GM18519 (cell line): Measurements from ENCODE around the gene PDIA5.
"Not testable (repeated sequence)": the region's sequence is repeated elsewhere in the genome, so short reads cannot be mapped to it uniquely, and the experiment has no call there.

Experiments used
- ATAC-seq: cut with Tn5 transposase; IDR thresholded peaks from one replicate; pipeline ENCODE4 v1.9.1; 2021; ENCODE audit warnings: mild to moderate bottlenecking, moderate library complexity; ENCODE audit not compliant: unreplicated experiment, low FRiP score

The PDIA5 gene

GRCh38 chr3:123112232-123112631 lies 45.4 kb downstream of the PDIA5 start:
- no peak for ATAC-seq

DNA sequence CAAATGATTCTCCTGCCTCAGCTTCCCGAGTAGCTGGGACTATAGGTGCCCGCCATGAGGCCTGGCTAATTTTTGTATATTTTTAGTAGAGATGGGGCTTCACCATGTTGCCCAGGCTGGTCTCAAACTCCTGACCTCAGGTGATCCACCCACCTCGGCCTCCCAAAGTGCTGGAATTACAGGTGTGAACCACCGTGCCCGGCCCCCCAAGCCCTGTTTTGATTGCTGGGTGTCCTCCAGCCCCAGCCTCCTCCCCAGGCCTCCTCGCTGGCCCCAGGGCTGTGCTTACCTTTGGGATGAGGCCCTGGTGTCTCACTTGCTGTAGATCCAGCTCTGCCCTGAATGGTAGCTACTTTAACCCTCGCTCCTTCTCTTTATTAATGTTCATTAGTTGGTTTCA lies 45.8 kb downstream of the PDIA5 start:
- ATAC-seq = not testable (repeated sequence)

- no peak for ATAC-seq
Measured at GRCh38 chr3:123113889-123114450, 47.1 kb downstream of the PDIA5 start.

- ATAC-seq = no peak
Measured at GRCh38 chr3:123116116-123116515, 49.3 kb downstream of the PDIA5 start.

GRCh38 chr3:123119388-123119787 lies 52.6 kb downstream of the PDIA5 start:
- no peak for ATAC-seq

- no peak for ATAC-seq
Measured at GRCh38 chr3:123119802-123120201, 53.0 kb downstream of the PDIA5 start.

DNA sequence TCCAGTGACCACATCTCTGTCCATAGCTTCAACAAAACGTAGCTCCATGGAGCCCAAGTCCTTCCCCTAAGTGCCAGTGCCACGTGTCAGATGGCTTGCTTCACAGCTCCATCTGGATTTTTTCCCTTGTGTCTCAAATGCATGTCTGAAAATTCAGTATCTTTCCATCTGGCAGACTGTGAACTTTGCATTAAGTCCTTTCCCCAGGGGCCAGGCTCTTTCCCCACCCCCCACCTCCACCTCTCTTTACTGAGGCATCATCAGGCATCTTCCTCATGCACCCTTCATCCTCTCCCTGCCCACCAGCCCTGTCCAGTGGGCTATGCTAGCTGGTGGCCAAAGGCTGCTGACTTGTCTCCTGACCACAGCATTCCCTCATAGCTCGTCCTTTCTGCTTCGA lies 53.7 kb downstream of the PDIA5 start:
- no peak for ATAC-seq

- no peak for ATAC-seq
Measured at GRCh38 chr3:123122057-123122456, 55.2 kb downstream of the PDIA5 start.

- no peak for ATAC-seq
Measured at GRCh38 chr3:123122525-123123315, 55.9 kb downstream of the PDIA5 start.

DNA sequence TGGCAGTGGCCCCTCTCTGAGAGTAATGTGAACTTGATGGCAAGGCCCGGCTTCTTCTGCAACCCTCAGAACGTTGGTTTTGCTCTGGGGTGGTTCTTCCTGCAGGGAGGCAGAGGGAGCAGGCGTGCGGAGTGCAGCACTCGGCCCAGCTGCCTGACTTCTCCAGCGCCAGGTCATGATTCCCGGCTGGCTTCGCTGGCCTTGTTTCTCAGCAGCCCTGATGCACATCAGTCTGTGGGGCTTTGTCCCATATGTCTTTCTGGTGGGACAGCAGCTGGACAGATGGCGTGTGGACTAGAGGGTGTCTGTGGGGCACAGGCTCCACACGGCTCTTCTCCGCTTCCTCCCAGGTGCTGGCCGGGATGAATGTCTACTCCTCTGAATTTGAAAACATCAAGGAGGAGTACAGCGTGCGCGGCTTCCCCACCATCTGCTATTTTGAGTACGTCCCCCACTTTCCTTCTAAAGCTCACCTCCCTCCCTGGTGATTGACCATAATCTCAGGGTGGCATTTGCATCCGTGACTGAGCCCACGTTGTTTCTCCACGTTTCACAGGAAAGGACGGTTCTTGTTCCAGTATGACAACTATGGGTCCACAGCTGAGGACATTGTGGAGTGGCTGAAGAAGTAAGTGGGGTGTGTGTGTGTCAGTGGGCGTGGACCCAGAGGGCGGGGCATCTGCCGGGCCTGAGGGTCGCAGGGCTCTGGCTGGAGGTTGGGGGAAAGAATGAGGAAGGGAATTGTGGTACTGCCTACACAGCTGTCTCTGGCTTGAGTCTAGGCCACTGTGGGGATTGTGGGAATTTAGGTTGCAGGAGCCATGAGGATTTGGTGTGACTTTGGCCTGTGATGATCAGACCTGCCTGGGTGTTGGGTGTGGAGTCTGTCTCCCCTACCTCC lies 57.1 kb downstream of the PDIA5 start:
- no peak for ATAC-seq

- no peak for ATAC-seq
Measured at GRCh38 chr3:123124971-123125370, 58.1 kb downstream of the PDIA5 start.

DNA sequence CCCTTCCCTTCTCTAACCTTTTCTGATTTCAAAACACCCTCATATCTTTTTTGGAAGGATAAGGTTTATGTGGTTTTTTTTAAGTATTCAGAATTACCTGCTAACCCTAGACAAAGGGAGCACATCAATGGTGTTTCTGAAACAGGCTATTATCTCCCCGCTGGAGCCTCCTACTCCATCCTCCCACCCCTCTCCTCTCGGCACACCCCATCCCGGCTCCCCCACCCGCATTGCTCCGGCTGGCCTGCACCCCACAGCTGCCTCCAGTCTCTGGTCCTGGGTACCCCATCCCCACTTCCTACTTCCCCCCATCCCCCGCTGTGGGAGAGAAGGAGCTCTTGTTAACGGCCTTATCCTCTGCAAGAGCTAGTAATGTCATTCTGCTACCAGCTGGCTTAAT lies 59.2 kb downstream of the PDIA5 start:
- ATAC-seq = no peak

- no peak for ATAC-seq
Measured at GRCh38 chr3:123126653-123127052, 59.8 kb downstream of the PDIA5 start.

DNA sequence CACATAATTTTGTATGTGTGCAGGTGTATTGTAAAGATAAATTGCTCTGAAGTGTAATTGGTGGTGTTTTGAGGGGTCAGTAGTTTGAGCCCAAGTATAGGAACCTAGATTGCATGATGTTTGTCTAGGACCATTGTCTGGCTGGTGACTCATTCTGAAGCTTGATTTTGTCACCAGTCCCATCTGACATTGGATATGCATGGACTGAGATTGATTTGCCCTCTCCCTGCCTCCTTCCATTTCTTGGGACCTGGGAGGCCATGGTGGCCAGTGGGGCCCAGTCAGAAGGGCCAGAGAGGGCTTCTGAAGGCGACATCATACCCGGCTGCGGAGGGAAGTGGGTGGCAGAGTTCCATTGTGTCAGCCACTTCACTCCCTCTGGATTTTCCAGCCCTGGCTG lies 62.3 kb downstream of the PDIA5 start:
- no peak for ATAC-seq

DNA sequence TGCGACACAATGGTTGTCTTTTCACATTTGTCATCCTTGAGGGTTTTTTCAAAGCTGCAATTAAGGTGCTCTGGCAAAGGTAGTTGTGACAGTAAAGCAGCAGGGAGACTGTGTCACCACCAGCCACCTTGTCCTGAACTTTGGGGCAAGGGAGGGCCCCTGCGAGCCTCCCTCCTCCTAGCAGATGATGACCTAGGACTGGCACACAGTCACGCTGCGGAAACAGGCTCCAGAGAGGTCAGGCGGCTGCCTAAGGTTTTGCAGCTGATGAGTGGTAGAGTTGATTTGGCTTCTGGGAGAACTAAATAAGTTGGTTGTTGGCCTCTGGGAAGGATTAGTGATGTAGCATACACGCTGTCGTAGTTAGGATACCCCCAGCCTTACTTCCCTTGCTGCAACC lies 62.7 kb downstream of the PDIA5 start:
- ATAC-seq = no peak

DNA sequence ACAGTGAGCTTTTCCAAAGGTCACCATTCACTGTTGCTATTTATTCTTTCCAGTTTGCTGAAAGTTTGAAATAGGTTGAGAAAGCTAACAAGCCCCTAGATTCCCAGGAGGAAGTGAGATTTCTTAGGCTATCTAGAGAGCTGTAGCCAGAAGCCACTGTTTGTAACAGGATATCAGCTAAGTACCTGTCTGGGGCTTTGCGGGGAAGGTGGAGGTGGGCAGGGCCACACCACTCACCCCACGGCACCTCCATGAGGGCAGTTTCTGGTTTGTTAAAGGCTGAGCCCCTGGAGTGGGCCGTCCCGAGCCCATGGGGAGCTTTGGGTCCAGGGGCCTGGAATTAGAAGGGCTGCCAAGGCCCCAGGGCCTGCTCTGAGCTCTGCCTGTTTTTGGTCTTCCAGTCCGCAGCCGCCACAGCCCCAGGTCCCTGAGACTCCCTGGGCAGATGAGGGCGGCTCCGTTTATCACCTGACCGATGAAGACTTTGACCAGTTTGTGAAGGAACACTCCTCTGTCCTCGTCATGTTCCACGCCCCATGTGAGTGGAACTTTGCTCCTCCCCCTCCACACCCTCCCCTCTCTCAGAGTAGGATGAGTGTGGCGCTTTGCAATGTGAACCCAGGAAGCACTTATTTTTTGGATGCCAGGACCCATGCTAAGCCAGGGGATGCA lies 63.4 kb downstream of the PDIA5 start:
- ATAC-seq = no peak

DNA sequence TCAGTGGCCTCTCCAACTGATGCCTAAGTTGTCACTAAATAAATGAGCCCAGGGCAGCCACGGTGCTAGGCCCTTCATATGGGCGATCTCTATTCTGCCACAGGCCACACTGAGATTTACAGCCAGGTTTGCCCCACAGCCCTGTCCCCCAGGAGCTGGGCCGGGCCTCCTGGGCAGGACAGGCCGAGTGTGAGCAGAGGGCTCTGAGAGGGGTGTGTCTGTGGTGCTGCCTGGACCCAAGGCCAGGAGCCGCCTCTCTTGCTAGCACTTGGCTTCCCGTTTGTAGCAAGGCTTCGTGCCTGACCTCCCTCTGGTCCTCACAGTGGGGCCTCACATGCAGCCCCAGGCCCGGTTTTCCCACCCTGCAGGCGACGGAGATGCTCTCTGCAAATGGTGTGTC lies 67.8 kb downstream of the PDIA5 start:
- ATAC-seq = no peak

GRCh38 chr3:123137001-123137400 lies 70.2 kb downstream of the PDIA5 start:
- ATAC-seq = no peak

GRCh38 chr3:123138839-123139444 lies 72.1 kb downstream of the PDIA5 start:
- ATAC-seq = no peak

DNA sequence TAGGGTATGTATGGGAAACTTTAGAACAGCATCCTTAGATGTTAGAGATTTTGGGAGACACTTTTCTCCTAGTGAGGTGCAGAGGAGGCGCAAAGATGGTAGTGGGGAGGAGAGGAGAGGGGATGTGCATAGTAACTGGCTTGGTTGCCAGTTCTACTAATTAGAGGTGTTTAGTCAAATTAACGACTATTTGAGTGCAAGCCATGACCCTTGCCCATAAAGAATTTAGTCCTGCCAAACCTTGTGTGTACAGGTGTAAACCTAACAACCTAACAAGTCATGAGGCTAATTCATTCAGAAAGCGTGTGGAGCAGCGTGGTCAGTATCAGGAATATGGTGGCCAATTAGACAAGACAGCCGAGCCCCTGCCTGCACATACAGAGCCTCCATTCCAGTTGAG lies 72.7 kb downstream of the PDIA5 start:
- no peak for ATAC-seq
